GM21447 (cell line): ENCODE results near the gene MFSD2B.

Experiments used
- ATAC-seq: cut with Tn5 transposase; IDR thresholded peaks from one replicate; pipeline ENCODE4 v1.9.1; 2021; ENCODE audit not compliant: unreplicated experiment

MFSD2B gene

DNA sequence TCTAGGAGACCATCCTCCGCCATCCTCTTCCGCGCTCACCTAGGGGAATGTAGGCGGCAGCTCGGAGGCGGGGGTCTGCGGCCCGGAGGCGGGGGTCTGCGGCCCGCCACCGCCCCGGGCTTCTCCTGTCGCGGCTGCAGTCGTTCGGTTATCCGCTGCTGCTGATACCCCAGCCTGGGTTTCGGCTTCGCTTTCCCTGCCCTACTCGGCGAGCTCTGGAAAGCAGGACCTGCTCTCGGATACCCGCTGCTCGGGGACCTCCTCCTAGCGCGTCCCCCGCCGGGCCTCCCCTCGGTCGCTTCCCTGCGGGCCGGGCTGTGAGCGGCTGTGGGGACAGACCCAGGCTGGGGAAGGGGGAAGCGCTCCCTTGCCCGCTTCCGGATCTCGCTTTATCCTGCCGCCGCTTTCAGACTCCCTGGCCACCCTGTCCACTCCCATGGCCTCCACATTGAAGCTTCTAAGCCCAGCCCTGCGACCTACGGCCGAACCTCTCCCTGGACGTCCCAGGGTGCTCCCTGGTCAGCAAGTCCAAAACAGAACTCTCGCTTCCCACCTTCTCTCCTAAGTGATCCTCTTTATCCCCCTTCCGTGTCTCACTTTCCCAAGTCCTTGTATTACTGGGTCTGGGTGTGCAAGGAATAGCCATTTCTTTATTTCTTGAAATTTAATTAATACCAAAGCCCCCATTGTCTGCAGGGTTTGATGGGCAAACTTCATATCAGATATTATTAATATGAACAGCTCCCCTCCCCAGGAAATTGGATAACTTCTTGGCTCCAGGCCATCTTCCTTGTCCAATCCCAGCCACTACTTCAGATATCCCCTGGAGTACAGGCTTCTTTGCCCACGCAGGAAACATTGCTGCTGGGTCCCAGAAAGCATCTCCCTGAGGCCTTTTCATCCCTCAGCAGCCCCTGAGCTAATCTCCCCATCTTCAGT, 40.4 kb downstream of the MFSD2B start:
- no peak for ATAC-seq

- no peak for ATAC-seq
These were observed 41.9 kb downstream of the MFSD2B start for GRCh38 chr2:24051833-24052232.

- no peak for ATAC-seq
These were observed 43.1 kb downstream of the MFSD2B start for GRCh38 chr2:24052951-24053350.

GRCh38 chr2:24054366-24055010, 44.6 kb downstream of the MFSD2B start:
- no peak for ATAC-seq

- ATAC-seq, result no peak
These were observed 45.9 kb downstream of the MFSD2B start for GRCh38 chr2:24055750-24056149.

DNA sequence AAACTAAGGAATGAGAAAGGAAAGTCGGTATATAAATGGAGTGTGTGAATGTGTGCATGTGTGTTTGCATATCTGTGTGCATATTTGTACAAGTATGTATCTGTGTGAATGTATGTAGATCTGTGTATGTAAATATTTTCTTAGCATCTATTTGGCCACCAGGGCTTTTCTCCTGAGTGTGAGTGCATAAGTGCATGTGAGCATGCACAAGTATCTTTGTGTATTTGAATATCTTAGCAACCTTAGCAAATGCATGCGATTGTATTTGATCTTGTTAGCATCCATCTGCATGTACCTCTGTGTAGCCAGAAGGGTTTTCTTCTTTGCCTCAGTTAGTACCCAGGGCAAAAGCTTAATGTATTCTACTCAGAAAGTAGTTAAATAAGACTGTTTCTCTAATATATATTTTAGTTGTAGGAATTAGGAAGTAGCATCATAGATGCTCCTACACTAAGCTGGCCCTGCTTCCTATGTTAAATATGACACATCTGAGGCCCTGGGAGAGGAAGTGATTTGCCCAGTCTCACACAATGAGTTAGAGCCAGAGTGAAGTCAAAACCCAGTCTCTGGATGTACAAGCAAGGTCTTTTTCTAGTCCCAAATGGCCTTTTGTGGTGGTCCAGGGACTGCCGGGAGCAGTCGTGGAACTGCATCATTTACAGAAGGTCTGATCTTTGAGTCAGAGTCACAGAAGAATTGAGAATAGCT, 48.8 kb downstream of the MFSD2B start:
- ATAC-seq, result no peak

DNA sequence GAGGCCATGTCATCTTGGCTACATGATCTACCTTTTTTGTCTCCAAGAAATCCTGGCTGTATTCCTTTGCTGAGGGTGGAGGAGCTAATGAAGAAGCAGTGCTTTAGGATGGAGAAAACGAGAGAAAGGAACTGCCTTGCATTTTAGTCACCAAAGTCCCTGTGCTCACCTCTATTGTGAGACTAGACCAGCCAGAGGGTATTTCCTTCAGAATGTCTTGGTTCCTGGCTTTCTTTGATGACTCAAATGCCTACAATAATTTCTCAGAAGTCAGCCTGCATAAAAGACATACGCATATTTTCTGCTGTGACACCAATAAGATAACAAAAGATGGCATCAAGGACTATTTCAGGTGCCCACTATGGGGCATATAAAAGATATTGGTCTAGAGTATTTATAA, 55.5 kb downstream of the MFSD2B start:
- no peak for ATAC-seq

DNA sequence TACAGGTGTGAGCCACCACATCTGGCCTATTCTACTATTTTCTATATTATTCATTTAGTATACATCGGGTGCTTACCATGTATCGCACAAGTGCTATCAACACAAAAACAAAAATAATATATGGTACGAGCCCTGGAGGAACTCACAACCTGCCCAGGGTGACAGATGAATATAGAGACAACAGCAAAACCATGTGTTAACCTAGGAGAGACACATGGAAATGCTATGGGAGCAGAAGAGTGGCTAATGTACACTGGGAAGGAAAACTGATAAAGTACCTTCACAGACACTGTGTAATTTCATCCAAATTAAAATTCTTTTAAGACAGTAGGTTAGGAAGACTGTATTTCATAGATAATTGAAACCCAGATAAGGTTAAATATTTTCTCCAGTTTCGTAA, 62.4 kb downstream of the MFSD2B start:
- no peak for ATAC-seq

DNA sequence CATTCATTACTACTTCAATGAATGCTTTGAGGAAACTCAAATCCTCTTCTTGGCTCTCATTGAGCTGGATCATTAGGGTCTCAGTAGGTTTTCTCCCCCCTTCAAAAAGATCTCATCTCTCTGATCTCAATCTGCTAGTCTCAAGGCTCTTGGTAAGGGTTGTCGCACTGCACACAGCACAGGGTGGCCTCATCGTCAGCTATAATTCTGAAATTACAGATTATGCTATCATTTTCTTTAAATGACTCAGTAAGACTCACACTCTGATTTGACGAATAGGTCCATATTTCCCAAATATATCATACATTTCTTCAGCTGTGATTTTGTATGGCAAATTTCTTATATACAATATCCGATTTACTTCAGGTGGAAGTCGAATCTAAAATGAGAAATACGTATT, 63.9 kb downstream of the MFSD2B start:
- no peak for ATAC-seq

- ATAC-seq, result no peak
These were observed 65.4 kb downstream of the MFSD2B start for GRCh38 chr2:24075259-24075658.
